Measurements from ENCODE around the gene RWDD2A.
"Not testable (repeated sequence)": the region's sequence is repeated elsewhere in the genome, so short reads cannot be mapped to it uniquely, and the experiment has no call there.

RWDD2A gene

GRCh38 chr6:83192871-83193746 lies at the start of gene RWDD2A, which contains the start of gene PGM3:
Gene RWDD2A (plus strand): TSS chr6:83193357. CDS start chr6:83194452, 1,095 bp downstream.
Gene PGM3 (minus strand): TSS chr6:83193265. CDS start chr6:83191012, 2,253 bp downstream.
- DNase-seq (ENCODE audit: low read depth in 2 of 2): peak; percentile 76 to 79

- DNase-seq (ENCODE audit: low read depth in 2 of 2): no peak
Measured at GRCh38 chr6:83151114-83151513, 42.0 kb upstream of the RWDD2A start.

GRCh38 chr6:83152913-83153312 lies 40.2 kb upstream of the RWDD2A start:
- DNase-seq (ENCODE audit: low read depth in 2 of 2): no peak

- DNase-seq (ENCODE audit: low read depth in 2 of 2): no peak
Measured at GRCh38 chr6:83153883-83154521, 39.2 kb upstream of the RWDD2A start.

GRCh38 chr6:83155794-83156193 lies 37.4 kb upstream of the RWDD2A start:
- no peak for DNase-seq (ENCODE audit: low read depth in 2 of 2)

- DNase-seq (ENCODE audit: low read depth in 2 of 2): no peak
Measured at GRCh38 chr6:83160167-83160566, 33.0 kb upstream of the RWDD2A start.

- DNase-seq (ENCODE audit: low read depth in 2 of 2): no peak
Measured at GRCh38 chr6:83167726-83168278, 25.4 kb upstream of the RWDD2A start.

GRCh38 chr6:83168556-83168955 lies 24.6 kb upstream of the RWDD2A start:
- no peak for DNase-seq (ENCODE audit: low read depth in 2 of 2)

- no peak for DNase-seq (ENCODE audit: low read depth in 2 of 2)
Measured at GRCh38 chr6:83169106-83169505, 24.1 kb upstream of the RWDD2A start.

GRCh38 chr6:83169511-83169910 lies 23.6 kb upstream of the RWDD2A start:
- DNase-seq (ENCODE audit: low read depth in 2 of 2): no peak

- DNase-seq (ENCODE audit: low read depth in 2 of 2): no peak
Measured at GRCh38 chr6:83176246-83176645, 16.9 kb upstream of the RWDD2A start.

GRCh38 chr6:83180426-83180950 lies 12.7 kb upstream of the RWDD2A start:
- no peak for DNase-seq (ENCODE audit: low read depth in 2 of 2)

GRCh38 chr6:83182114-83182513 lies 11.0 kb upstream of the RWDD2A start:
- DNase-seq (ENCODE audit: low read depth in 2 of 2): no peak

GRCh38 chr6:83183082-83183828 lies 9.9 kb upstream of the RWDD2A start:
- DNase-seq (ENCODE audit: low read depth in 2 of 2): no peak

- no peak for DNase-seq (ENCODE audit: low read depth in 2 of 2)
Measured at GRCh38 chr6:83185096-83185495, 8.1 kb upstream of the RWDD2A start.

GRCh38 chr6:83188501-83188900 lies 4.7 kb upstream of the RWDD2A start:
- no peak for DNase-seq (ENCODE audit: low read depth in 2 of 2)

- no peak for DNase-seq (ENCODE audit: low read depth in 2 of 2)
Measured at GRCh38 chr6:83190626-83191025, 2.5 kb upstream of the RWDD2A start.

GRCh38 chr6:83191974-83192373 lies 1.2 kb upstream of the RWDD2A start:
- not testable (repeated sequence) for DNase-seq (ENCODE audit: low read depth in 2 of 2)

GRCh38 chr6:83192456-83192855 lies 701 bp upstream of the RWDD2A start:
- no peak for DNase-seq (ENCODE audit: low read depth in 2 of 2)

GRCh38 chr6:83193747-83194566 lies 800 bp downstream of the RWDD2A start:
- DNase-seq (ENCODE audit: low read depth in 2 of 2): no peak
